ENCODE data around the gene SUZ12.

DNA sequence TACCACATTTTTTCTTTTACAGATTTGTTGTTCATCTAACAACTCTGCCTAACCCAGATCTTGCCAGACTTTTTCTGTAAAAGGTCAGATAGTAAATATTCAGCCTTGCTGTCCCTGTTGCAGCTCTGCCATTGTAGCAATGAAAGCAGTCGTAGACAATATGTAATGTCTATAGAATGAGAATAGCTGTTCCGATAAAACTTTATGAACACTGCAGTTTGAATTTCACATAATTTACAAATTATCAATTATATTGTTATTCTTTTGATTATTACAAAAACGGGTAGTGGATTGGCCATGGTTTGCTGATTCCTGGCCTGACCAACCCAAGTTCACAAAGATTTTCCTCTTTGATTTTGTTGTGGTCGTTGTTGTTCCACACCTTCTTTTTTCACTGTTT is 73.3 kb downstream of the SUZ12 start:
- TF ChIP-seq CTCF (IDR thresholded peaks at IDR 0.05; ENCODE audit: insufficient read depth, low read length, poor library complexity, severe bottlenecking) (no peak), EZH2phosphoT487 (conservative IDR thresholded peaks at IDR 0.05; ENCODE audit: low read length) (no peak)

All from SU-DHL-6 (cell line).